GM15510 (cell line): ENCODE results near the gene LCK.

Experiments used
- POLR2A ChIP-seq: IDR thresholded peaks from 3 replicates; pipeline ENCODE4 v1.6.1; 2011; ENCODE audit warnings: borderline replicate concordance; ENCODE audit not compliant: insufficient read length; ENCODE audit errors: extremely low read depth

Gene LCK

GRCh38 chr1:32250893-32251716 is at the start of gene LCK:
Gene LCK, plus strand, starts transcription at chr1:32251265. Its CDS starts 23,065 bp downstream, at chr1:32274330.
- TF ChIP-seq POLR2A = peak; percentile 80

- no peak for TF ChIP-seq POLR2A
Observed at GRCh38 chr1:32204943-32205361, 46.1 kb upstream of the LCK start.

GRCh38 chr1:32205401-32206370 is 45.4 kb upstream of the LCK start, which contains the start of gene IQCC:
Gene IQCC, plus strand, starts transcription at chr1:32205671. Its CDS starts 11 bp downstream, at chr1:32205682.
- TF ChIP-seq POLR2A = peak; percentile 83

- TF ChIP-seq POLR2A = no peak
Observed at GRCh38 chr1:32208469-32208868, 42.6 kb upstream of the LCK start.

- TF ChIP-seq POLR2A = no peak
Observed at GRCh38 chr1:32208891-32209328, 42.2 kb upstream of the LCK start, which contains the start of gene DCDC2B. Gene DCDC2B, plus strand, starts transcription at chr1:32209089. Its CDS starts 5 bp downstream, at chr1:32209094.

GRCh38 chr1:32215629-32216480 is 35.2 kb upstream of the LCK start:
- TF ChIP-seq POLR2A = no peak

- no peak for TF ChIP-seq POLR2A
Observed at GRCh38 chr1:32216566-32216965, 34.5 kb upstream of the LCK start.

- TF ChIP-seq POLR2A = no peak
Observed at GRCh38 chr1:32219022-32219421, 32.0 kb upstream of the LCK start.

GRCh38 chr1:32220746-32221580 is 30.1 kb upstream of the LCK start:
- TF ChIP-seq POLR2A = no peak

GRCh38 chr1:32221581-32221979 is 29.5 kb upstream of the LCK start:
- TF ChIP-seq POLR2A = no peak

GRCh38 chr1:32221980-32222755 is 28.9 kb upstream of the LCK start, which contains the start of the genes EIF3I and TMEM234:
Gene EIF3I, plus strand, starts transcription at chr1:32222407. Its CDS starts 35 bp downstream, at chr1:32222442.
Gene TMEM234, minus strand, starts transcription at chr1:32222353. Its CDS starts 31 bp downstream, at chr1:32222322.
- peak; percentile 80 for TF ChIP-seq POLR2A

- no peak for TF ChIP-seq POLR2A
Observed at GRCh38 chr1:32223683-32224082, 27.4 kb upstream of the LCK start.

- TF ChIP-seq POLR2A = no peak
Observed at GRCh38 chr1:32224285-32224684, 26.8 kb upstream of the LCK start.

GRCh38 chr1:32228771-32229170 is 22.3 kb upstream of the LCK start:
- TF ChIP-seq POLR2A = no peak
